DND-41 (cell line): ENCODE results near the gene RAD51AP2.
"Not testable (repeated sequence)": the region's sequence is repeated elsewhere in the genome, so short reads cannot be mapped to it uniquely, and the experiment has no call there.

Experiments used
- ATAC-seq: fragments of 200-7000 bp; cut with Tn5 transposase; 3 replicates; pipeline ENCODE4 v1.9.1; 2021; ENCODE audit warnings: low read depth; ENCODE audit not compliant: insufficient read depth
- DNase-seq: peaks from one replicate; pipeline ENCODE4 v3.0.0-alpha.2; 2020
- H2AFZ ChIP-seq: 2 replicates; pipeline ENCODE4 v1.6.0; 2012; ENCODE audit warnings: low read depth, low read length
- H3K27ac ChIP-seq: 2 replicates; pipeline ENCODE4 v1.5.1; 2012; ENCODE audit warnings: low read length, inconsistent platforms
- H3K27me3 ChIP-seq: fragments of 200-600 bp; sonication (generic); 2 replicates; pipeline ENCODE4 v1.6.0; 2012; ENCODE audit warnings: low read length, mild to moderate bottlenecking, inconsistent platforms; ENCODE audit not compliant: insufficient read depth, poor library complexity
- H3K36me3 ChIP-seq: 2 replicates; pipeline ENCODE4 v1.5.1; 2012; ENCODE audit warnings: low read length, inconsistent platforms; ENCODE audit not compliant: insufficient read depth
- H3K4me1 ChIP-seq: 2 replicates; pipeline ENCODE4 v1.5.1; 2012; ENCODE audit warnings: mild to moderate bottlenecking, low read length; ENCODE audit not compliant: insufficient read depth
- H3K4me2 ChIP-seq: 2 replicates; pipeline ENCODE4 v1.6.0; 2012; ENCODE audit warnings: mild to moderate bottlenecking, moderate library complexity, low read length, inconsistent platforms; ENCODE audit not compliant: insufficient read depth
- H3K4me3 ChIP-seq, 2 experiments: fragments of 200-600 bp in 1 of 2; shearing (Covaris generic) in 1 of 2; 2 replicates each; pipeline ENCODE4 v1.5.1; 2012 to 2016; ENCODE audit warnings: inconsistent platforms in 2 of 2, low read length in 2 of 2, mild to moderate bottlenecking in 2 of 2, low read depth in 1 of 2, moderate library complexity in 1 of 2
- H3K79me2 ChIP-seq: 2 replicates; pipeline ENCODE4 v1.6.0; 2012; ENCODE audit warnings: low read length, inconsistent platforms; ENCODE audit not compliant: insufficient read depth
- H3K9ac ChIP-seq: 2 replicates; pipeline ENCODE4 v1.6.0; 2012; ENCODE audit warnings: low read depth, mild to moderate bottlenecking, inconsistent platforms, low read length, moderate library complexity
- H3K9me3 ChIP-seq: 2 replicates; pipeline ENCODE4 v1.5.1; 2012; ENCODE audit warnings: low read length, moderate library complexity, mild to moderate bottlenecking, inconsistent platforms; ENCODE audit not compliant: insufficient read depth, severe bottlenecking
- H4K20me1 ChIP-seq: 2 replicates; pipeline ENCODE4 v1.6.0; 2012; ENCODE audit warnings: low read length; ENCODE audit not compliant: insufficient read depth
- EZH2 ChIP-seq: IDR thresholded peaks from 3 replicates; pipeline ENCODE4 v1.6.1; 2012; ENCODE audit warnings: borderline replicate concordance, low read depth, mild to moderate bottlenecking, moderate library complexity, low read length, inconsistent platforms; ENCODE audit not compliant: severe bottlenecking
- TF ChIP-seq, protein P1 (sequence below): IDR thresholded peaks from 2 replicates; pipeline ENCODE4 v1.5.1; 2012; ENCODE audit warnings: borderline replicate concordance, low read length, moderate library complexity, mild to moderate bottlenecking; ENCODE audit not compliant: poor library complexity, severe bottlenecking; ENCODE audit errors: extremely low read depth

Gene RAD51AP2

DNA sequence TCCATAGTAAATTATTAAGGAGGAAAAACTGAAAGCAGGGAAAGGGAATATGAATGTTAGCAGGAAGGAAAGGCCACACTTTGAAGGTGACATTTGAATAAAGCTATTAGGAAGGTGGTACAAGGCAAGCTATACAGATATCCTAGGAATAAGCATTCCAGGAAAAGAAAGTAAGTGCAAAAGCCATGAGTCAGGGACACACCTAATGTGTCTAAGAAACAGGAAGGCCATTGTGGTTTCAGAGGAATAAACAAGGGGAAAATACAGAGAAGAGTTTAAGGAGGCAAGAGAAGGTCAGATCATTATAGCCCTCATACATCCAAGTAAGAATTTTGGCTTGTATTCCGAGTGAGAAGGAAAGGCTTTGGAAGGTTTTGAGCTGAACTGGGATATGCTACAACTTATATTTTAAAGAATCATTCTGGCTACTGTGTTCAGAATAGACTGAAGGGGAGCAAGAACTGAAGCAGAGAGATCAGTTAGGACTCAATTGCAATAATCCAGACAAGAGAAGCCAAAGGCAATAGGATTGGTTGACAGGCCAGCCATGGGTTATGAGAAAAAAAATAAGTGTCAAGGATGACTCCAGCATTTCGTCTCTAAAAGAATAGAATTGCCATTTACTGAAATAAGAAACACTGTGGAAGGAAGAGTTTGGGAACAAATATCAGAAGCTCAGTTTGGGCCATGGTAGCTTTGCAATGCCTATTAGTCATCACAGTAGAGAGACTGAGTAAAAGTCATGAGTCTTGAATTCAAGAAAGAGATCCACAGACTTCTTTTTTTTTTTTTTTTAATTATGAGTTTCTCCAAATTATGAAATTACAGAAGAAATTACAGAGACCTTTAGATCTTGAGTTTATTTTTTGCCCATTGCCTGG lies 11.3 kb downstream of the RAD51AP2 start:
- no peak overlapping the region for H3K9ac ChIP-seq
- H3K4me3 ChIP-seq, result no peak overlapping the region
- no peaks in the 10 kb centered on the region for H3K36me3 ChIP-seq
- no peaks in the 10 kb centered on the region for H3K4me1 ChIP-seq
- no peak overlapping the region for H3K27ac ChIP-seq
- H3K9me3 ChIP-seq, result no peaks in the 10 kb centered on the region
- TF ChIP-seq, protein P1, sequence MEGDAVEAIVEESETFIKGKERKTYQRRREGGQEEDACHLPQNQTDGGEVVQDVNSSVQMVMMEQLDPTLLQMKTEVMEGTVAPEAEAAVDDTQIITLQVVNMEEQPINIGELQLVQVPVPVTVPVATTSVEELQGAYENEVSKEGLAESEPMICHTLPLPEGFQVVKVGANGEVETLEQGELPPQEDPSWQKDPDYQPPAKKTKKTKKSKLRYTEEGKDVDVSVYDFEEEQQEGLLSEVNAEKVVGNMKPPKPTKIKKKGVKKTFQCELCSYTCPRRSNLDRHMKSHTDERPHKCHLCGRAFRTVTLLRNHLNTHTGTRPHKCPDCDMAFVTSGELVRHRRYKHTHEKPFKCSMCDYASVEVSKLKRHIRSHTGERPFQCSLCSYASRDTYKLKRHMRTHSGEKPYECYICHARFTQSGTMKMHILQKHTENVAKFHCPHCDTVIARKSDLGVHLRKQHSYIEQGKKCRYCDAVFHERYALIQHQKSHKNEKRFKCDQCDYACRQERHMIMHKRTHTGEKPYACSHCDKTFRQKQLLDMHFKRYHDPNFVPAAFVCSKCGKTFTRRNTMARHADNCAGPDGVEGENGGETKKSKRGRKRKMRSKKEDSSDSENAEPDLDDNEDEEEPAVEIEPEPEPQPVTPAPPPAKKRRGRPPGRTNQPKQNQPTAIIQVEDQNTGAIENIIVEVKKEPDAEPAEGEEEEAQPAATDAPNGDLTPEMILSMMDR, result no peak
- TF ChIP-seq EZH2, result no peak
- H2AFZ ChIP-seq, result no peak overlapping the region
- no peak overlapping the region for H3K4me2 ChIP-seq
- H3K79me2 ChIP-seq, result no peaks in the 10 kb centered on the region
- no peaks in the 10 kb centered on the region for H3K27me3 ChIP-seq
- ATAC-seq (no peak), DNase-seq (no peak)
- no peaks in the 10 kb centered on the region for H4K20me1 ChIP-seq

DNA sequence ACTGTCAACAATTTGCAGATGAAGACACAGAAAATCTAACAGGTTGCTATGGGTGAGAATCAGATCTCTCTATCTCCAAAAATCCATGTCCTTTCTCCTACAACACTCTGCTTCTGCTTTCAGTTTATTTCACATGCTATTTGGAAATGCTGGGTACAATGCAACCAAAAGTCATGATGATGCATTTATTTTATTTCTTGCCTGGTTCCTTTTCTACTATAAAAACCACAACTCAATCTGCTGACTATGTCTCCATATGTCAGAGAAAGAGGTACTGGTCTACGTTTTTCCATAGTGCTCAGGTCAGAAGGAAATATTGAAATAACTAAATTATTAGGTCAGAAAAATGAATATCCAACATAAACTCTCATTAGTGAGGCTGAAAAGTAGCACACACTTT lies 20.5 kb downstream of the RAD51AP2 start:
- DNase-seq (no peak), ATAC-seq (no peak)
- Histone ChIP-seq H3K9ac (no peak overlapping the region), H3K4me2 (no peak overlapping the region), H3K79me2 (no peaks in the 10 kb centered on the region), H3K27me3 (no peaks in the 10 kb centered on the region), H3K9me3 (no peaks in the 10 kb centered on the region), H3K36me3 (no peaks in the 10 kb centered on the region), H3K4me1 (no peaks in the 10 kb centered on the region), H2AFZ (no peak overlapping the region), H3K27ac (no peak overlapping the region), H4K20me1 (no peaks in the 10 kb centered on the region), H3K4me3 (no peak overlapping the region)
- TF ChIP-seq, protein P1, result no peak
- TF ChIP-seq EZH2, result no peak

DNA sequence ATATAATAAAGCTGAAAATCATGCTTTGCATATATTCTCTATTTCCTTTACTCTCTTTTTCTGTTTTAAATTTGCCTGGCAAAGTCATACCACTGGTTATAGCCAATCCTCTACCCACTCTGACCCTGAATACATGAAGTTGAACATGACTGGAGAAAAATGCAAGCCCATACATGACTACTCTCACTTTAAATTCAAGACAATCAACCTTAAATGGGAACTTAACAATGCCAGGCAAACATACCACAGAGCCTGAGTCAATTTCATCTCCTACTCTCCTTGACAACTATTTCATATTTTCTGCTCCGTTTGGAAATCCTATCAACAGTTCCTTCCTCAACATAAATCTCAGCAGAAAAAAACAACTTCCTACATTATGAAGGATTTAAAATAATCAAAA lies 22.6 kb downstream of the RAD51AP2 start:
- Histone ChIP-seq H2AFZ (no peak overlapping the region), H3K9ac (no peak overlapping the region), H3K4me2 (no peak overlapping the region), H3K36me3 (no peaks in the 10 kb centered on the region), H3K79me2 (no peaks in the 10 kb centered on the region), H4K20me1 (no peaks in the 10 kb centered on the region), H3K27me3 (no peaks in the 10 kb centered on the region), H3K9me3 (no peaks in the 10 kb centered on the region), H3K27ac (no peak overlapping the region), H3K4me3 (no peak overlapping the region), H3K4me1 (no peaks in the 10 kb centered on the region)
- DNase-seq, result no peak
- ATAC-seq, result no peak
- TF ChIP-seq, protein P1, result no peak
- no peak for TF ChIP-seq EZH2

DNA sequence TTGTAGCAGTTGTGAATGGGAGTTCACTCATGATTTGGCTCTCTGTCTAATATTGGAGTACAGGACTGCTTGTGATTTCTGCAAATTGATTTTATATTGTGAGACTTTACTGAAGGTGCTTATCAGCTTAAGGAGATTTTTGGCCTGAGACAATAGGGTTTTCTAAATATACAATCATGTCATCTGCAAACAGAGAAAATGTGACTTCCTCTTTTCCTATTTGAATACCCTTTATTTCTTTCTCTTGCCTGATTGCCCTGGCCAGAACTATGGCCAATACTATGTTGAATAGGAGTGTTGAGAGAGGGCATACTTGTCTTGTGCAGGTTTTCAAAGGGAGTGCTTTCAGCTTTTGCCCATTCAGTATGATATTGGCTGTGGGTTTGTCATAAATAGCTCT lies 28.1 kb downstream of the RAD51AP2 start:
- H3K4me3 ChIP-seq, H2AFZ ChIP-seq, H3K79me2 ChIP-seq, H3K4me1 ChIP-seq, H3K27me3 ChIP-seq, H3K9ac ChIP-seq, H3K36me3 ChIP-seq, H3K27ac ChIP-seq, ATAC-seq, H3K9me3 ChIP-seq, H4K20me1 ChIP-seq, DNase-seq, H3K4me2 ChIP-seq: not testable (repeated sequence)

DNA sequence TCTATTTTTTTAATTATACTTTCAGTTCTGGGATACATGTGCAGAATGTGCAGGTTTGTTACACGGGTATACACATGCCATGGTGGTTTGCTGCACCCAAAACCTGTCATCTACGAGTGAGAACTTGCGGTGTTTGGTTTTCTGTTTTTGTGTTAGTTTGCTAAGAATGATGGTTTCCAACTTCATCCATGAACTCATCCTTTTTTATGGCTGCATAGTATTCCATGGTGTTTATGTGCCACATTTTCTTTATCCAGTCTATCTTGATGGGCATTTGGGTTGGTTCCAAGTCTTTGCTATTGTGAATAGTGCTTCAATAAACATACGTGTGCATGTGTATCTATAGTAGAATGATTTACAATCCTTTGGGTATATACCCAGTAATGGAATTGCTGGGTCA lies 29.6 kb downstream of the RAD51AP2 start:
- not testable (repeated sequence) for H2AFZ ChIP-seq, H3K9me3 ChIP-seq, H3K4me2 ChIP-seq, ATAC-seq, H3K9ac ChIP-seq, H3K27ac ChIP-seq, H3K4me1 ChIP-seq, DNase-seq, H3K27me3 ChIP-seq, H3K4me3 ChIP-seq, H4K20me1 ChIP-seq, H3K36me3 ChIP-seq, H3K79me2 ChIP-seq
